Fibroblast of lung (primary cell): ENCODE data around the gene TCL1B.

Experiments used
- EZH2 ChIP-seq: IDR thresholded peaks from 2 replicates; pipeline ENCODE4 v1.5.1; 2012; ENCODE audit warnings: low read length, control low read depth, mild to moderate bottlenecking; ENCODE audit errors: missing control alignments
- TF ChIP-seq, protein P1 (sequence below), 2 donors: IDR thresholded peaks in 1 of 2; conservative IDR thresholded peaks in 1 of 2; 1 replicate in 1 of 2; 2 replicates in 1 of 2; pipeline ENCODE4 v1.5.1; 2011 to 2012; ENCODE audit warnings: low read length in 2 of 2, control low read depth in 1 of 2, inconsistent platforms in 1 of 2, low read depth in 1 of 2, mild to moderate bottlenecking in 1 of 2

- TF ChIP-seq, protein P1, sequence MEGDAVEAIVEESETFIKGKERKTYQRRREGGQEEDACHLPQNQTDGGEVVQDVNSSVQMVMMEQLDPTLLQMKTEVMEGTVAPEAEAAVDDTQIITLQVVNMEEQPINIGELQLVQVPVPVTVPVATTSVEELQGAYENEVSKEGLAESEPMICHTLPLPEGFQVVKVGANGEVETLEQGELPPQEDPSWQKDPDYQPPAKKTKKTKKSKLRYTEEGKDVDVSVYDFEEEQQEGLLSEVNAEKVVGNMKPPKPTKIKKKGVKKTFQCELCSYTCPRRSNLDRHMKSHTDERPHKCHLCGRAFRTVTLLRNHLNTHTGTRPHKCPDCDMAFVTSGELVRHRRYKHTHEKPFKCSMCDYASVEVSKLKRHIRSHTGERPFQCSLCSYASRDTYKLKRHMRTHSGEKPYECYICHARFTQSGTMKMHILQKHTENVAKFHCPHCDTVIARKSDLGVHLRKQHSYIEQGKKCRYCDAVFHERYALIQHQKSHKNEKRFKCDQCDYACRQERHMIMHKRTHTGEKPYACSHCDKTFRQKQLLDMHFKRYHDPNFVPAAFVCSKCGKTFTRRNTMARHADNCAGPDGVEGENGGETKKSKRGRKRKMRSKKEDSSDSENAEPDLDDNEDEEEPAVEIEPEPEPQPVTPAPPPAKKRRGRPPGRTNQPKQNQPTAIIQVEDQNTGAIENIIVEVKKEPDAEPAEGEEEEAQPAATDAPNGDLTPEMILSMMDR (conservative IDR thresholded peaks at IDR 0.05 in 1 of 2, IDR thresholded peaks at IDR 0.05 in 1 of 2; ENCODE audit: low read depth in 1 of 2, low read length in 2 of 2), result no peak
- no peak for TF ChIP-seq EZH2
These were observed 709 bp downstream of the TCL1B start for GRCh38 chr14:95686935-95687334.
